Measurements from ENCODE around the gene SP7.
"Not testable (repeated sequence)": the region's sequence is repeated elsewhere in the genome, so short reads cannot be mapped to it uniquely, and the experiment has no call there.

DNA sequence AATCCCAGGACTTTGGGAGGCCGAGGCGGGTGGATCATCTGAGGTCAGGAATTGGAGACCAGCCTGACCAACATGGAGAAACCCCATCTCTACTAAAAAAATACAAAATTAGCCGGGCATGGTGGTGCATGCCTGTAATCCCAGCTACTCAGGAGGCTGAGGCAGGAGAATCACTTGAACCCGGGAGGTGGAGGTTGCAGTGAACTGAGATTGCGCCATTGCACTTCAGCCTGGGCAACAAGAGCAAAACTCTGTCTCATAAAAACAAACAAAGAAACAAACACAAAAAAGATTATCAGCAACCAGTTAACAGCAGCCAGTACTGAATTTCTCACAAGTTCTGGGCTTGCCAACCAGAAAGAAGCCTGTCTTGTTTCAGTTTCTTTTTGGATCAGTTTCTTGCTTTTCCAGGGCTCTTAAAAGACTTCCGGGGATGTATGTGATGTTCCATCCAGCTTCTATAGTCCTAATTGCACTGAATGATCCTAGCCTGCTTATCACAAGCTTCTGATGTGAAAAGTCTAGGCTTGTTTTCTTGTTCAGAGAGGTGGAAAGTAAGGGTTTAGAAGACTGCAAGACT lies 37.5 kb upstream of the SP7 start:
- TF ChIP-seq, protein P1, sequence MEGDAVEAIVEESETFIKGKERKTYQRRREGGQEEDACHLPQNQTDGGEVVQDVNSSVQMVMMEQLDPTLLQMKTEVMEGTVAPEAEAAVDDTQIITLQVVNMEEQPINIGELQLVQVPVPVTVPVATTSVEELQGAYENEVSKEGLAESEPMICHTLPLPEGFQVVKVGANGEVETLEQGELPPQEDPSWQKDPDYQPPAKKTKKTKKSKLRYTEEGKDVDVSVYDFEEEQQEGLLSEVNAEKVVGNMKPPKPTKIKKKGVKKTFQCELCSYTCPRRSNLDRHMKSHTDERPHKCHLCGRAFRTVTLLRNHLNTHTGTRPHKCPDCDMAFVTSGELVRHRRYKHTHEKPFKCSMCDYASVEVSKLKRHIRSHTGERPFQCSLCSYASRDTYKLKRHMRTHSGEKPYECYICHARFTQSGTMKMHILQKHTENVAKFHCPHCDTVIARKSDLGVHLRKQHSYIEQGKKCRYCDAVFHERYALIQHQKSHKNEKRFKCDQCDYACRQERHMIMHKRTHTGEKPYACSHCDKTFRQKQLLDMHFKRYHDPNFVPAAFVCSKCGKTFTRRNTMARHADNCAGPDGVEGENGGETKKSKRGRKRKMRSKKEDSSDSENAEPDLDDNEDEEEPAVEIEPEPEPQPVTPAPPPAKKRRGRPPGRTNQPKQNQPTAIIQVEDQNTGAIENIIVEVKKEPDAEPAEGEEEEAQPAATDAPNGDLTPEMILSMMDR (IDR thresholded peaks at IDR 0.05) = not testable (repeated sequence)
- not testable (repeated sequence) for TF ChIP-seq POLR2A (IDR thresholded peaks at IDR 0.05)

All from uterus (tissue), 2 donors.